Calu3 (cell line): Measurements from ENCODE around the gene ORAI3. TPM values are rescaled to one million over a fixed set of nuclear protein-coding genes. Genes with fewer than 3 reads are reported as not detected.

ENCODE experiments used
- BruUV-seq: library from RNA; stranded (reverse); fragments of 400-500 nt; replicated peaks from 2 replicates; lab custom pipeline; 2021; lab: Mats Ljungman, UMichigan
- CTCF ChIA-PET: fragments of 300-600 bp; sonication (Branson Sonifier 250); formaldehyde crosslinking; loops from one replicate; lab custom pipeline; 2022; ENCODE audit warnings: antibody characterized with exemption; lab: Charles Lee
- DNase-seq: peaks from one replicate; pipeline ENCODE4 v3.0.0; 2022
- H3K27ac Mint-ChIP-seq: one replicate; pipeline ENCODE4 v1.8.0; 2022; ENCODE audit warnings: mixed read lengths; ENCODE audit not compliant: unreplicated experiment
- H3K27me3 Mint-ChIP-seq: one replicate; pipeline ENCODE4 v1.8.0; 2022; ENCODE audit warnings: mixed read lengths; ENCODE audit not compliant: unreplicated experiment
- H3K36me3 Mint-ChIP-seq: one replicate; pipeline ENCODE4 v1.8.0; 2022; ENCODE audit warnings: mild to moderate bottlenecking, moderate library complexity, mixed read lengths; ENCODE audit not compliant: insufficient read depth, unreplicated experiment
- H3K4me1 Mint-ChIP-seq: one replicate; pipeline ENCODE4 v1.8.0; 2022; ENCODE audit warnings: mild to moderate bottlenecking, low read depth, mixed read lengths; ENCODE audit not compliant: unreplicated experiment
- H3K4me3 Mint-ChIP-seq: one replicate; pipeline ENCODE4 v1.8.0; 2022; ENCODE audit warnings: mild to moderate bottlenecking, low read depth, moderate library complexity, mixed read lengths; ENCODE audit not compliant: unreplicated experiment
- H3K9me3 Mint-ChIP-seq: one replicate; pipeline ENCODE4 v1.8.0; 2022; ENCODE audit warnings: low read depth, mixed read lengths; ENCODE audit not compliant: unreplicated experiment
- CTCF ChIP-seq: fragments of 200-600 bp; IDR thresholded peaks from one replicate; pipeline ENCODE4 v1.8.0; 2022; ENCODE audit warnings: antibody characterized with exemption; ENCODE audit not compliant: unreplicated experiment
- intact Hi-C: fragments of 100-400 bp; cut with micrococcal nuclease; formaldehyde crosslinking; loops from one replicate; pipeline ENCODE4 v1.10.0; 2022; ENCODE audit not compliant: unreplicated experiment
- total RNA-seq: library from RNA; stranded (reverse); gene quantifications from 2 replicates; pipeline ENCODE4 v1.2.3, GENCODE V29; 2022

Gene ORAI3
- total RNA-seq, 1 experiment from 2014 or later = 14.7 TPM

GRCh38 chr16:31002862-31003341 lies 54.0 kb downstream of the ORAI3 start:
- peaks cover 20% of the 10 kb centered on the region for H3K4me1 Mint-ChIP-seq
- H3K27ac Mint-ChIP-seq = no peak overlapping the region
- CTCF ChIA-PET = interaction anchor here (0.6 to 0.9 kb wide), 2 partner anchors 11 to 175 kb away, joined by 4 read pairs; no protein-coding TSS in a partner anchor
- H3K9me3 Mint-ChIP-seq = no peaks in the 10 kb centered on the region
- peaks cover 4% of the 10 kb centered on the region for H3K36me3 Mint-ChIP-seq
- TF ChIP-seq CTCF = no peak
- no TSS peak for BruUV-seq
- H3K4me3 Mint-ChIP-seq = no peak overlapping the region
- peaks cover 70% of the 10 kb centered on the region for H3K27me3 Mint-ChIP-seq
- no peak for DNase-seq
- intact Hi-C loops = no loop called here

- intact Hi-C loops = no loop called here
- Mint-ChIP-seq H3K36me3 (peaks cover 4% of the 10 kb centered on the region), H3K9me3 (no peaks in the 10 kb centered on the region), H3K27me3 (peaks cover 78% of the 10 kb centered on the region), H3K4me1 (peaks cover 13% of the 10 kb centered on the region), H3K27ac (no peak overlapping the region), H3K4me3 (no peak overlapping the region)
- BruUV-seq = no TSS peak
- CTCF ChIA-PET = no interaction called here
- TF ChIP-seq CTCF = no peak
- no peak for DNase-seq
Measured at GRCh38 chr16:31003744-31004143, 54.9 kb downstream of the ORAI3 start.

Other genes starting within 250 kb of the ORAI3 start
- gene SRCAP, start 249.9 kb upstream of the ORAI3 start, total RNA-seq = 84.6 and 90.8 TPM in 2 replicates
- gene PHKG2, start 200.6 kb upstream of the ORAI3 start, total RNA-seq = 66.7 and 72.8 TPM in 2 replicates
- gene CFAP119, start 187.0 kb upstream of the ORAI3 start, total RNA-seq = 13.7 and 13.8 TPM in 2 replicates
- 130 and 136 TPM in 2 replicates for gene RNF40, start 186.7 kb upstream of the ORAI3 start, total RNA-seq
- gene ZNF629, start 161.9 kb upstream of the ORAI3 start, total RNA-seq = 29.9 and 32.6 TPM in 2 replicates
- gene BCL7C, start 55.0 kb upstream of the ORAI3 start, total RNA-seq = 22.5 and 26.6 TPM in 2 replicates
- gene CTF1, start 52.5 kb upstream of the ORAI3 start, total RNA-seq = 1.9 and 2.3 TPM in 2 replicates
- gene FBXL19, start 25.5 kb upstream of the ORAI3 start, total RNA-seq = 43.2 and 45.7 TPM in 2 replicates
- 28.8 and 30.5 TPM in 2 replicates for gene SETD1A, start 8.7 kb downstream of the ORAI3 start, total RNA-seq
- 25.3 and 29.2 TPM in 2 replicates for gene HSD3B7, start 36.1 kb downstream of the ORAI3 start, total RNA-seq
- 0.61 and 1.3 TPM in 2 replicates for gene STX1B, start 61.6 kb downstream of the ORAI3 start, total RNA-seq
- gene STX4, start 84.5 kb downstream of the ORAI3 start, total RNA-seq = 100 and 104 TPM in 2 replicates
- 12.5 and 13.0 TPM in 2 replicates for gene ZNF668, start 125.2 kb downstream of the ORAI3 start, total RNA-seq
- gene ZNF646, start 125.4 kb downstream of the ORAI3 start, total RNA-seq = 34.4 and 34.9 TPM in 2 replicates
- 4.6 and 7.0 TPM in 2 replicates for gene PRSS53, start 139.9 kb downstream of the ORAI3 start, total RNA-seq
- 80.1 and 86.8 TPM in 2 replicates for gene VKORC1, start 145.7 kb downstream of the ORAI3 start, total RNA-seq
- 49.3 and 52.0 TPM in 2 replicates for gene BCKDK, start 159.3 kb downstream of the ORAI3 start, total RNA-seq
- gene KAT8, start 168.6 kb downstream of the ORAI3 start, total RNA-seq = 66.6 and 69.9 TPM in 2 replicates
- 108 and 138 TPM in 2 replicates for gene PRSS8, start 186.7 kb downstream of the ORAI3 start, total RNA-seq
- gene PRSS36, start 201.0 kb downstream of the ORAI3 start, total RNA-seq = 1.6 TPM in 2 replicates
- 550 and 629 TPM in 2 replicates for gene FUS, start 231.1 kb downstream of the ORAI3 start, total RNA-seq